ENCODE results near the gene FRMD4A.

The FRMD4A gene

DNA sequence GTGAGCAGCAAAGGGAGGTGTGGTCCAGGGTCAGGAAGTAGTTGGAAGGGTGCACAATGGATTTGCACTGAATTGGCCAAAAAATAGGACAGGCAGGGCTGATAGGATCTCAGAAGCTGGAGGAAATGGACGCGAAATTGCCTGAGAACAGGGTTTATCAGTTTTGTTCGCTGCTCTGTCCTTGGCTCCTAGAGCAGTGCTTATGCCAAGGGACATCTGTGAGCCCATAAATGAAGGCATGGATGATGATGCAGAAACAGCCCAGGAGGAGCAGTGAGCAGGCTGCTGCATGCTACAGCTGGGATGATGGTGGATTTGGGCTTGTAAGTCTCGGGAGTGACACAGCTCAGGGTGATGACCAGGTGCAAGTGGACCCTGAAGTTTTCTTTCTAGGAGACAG is 539.2 kb downstream of the FRMD4A start:
- Histone ChIP-seq H3K4me1 (ENCODE audit: control insufficient read depth in 1 of 2, insufficient read depth in 1 of 2, low read depth in 1 of 2, low read length in 1 of 2) (peaks cover 3 to 6% of the 10 kb centered on the region in 2 experiments), H3K36me3 (no peaks in the 10 kb centered on the region), H3K27ac (no peak overlapping the region), H3K9me3 (no peaks in the 10 kb centered on the region), H3K27me3 (peaks cover 12% of the 10 kb centered on the region), H3K4me3 (ENCODE audit: low read depth in 1 of 2, low read length in 1 of 2) (no peak overlapping the region)
- TF ChIP-seq, protein P1, sequence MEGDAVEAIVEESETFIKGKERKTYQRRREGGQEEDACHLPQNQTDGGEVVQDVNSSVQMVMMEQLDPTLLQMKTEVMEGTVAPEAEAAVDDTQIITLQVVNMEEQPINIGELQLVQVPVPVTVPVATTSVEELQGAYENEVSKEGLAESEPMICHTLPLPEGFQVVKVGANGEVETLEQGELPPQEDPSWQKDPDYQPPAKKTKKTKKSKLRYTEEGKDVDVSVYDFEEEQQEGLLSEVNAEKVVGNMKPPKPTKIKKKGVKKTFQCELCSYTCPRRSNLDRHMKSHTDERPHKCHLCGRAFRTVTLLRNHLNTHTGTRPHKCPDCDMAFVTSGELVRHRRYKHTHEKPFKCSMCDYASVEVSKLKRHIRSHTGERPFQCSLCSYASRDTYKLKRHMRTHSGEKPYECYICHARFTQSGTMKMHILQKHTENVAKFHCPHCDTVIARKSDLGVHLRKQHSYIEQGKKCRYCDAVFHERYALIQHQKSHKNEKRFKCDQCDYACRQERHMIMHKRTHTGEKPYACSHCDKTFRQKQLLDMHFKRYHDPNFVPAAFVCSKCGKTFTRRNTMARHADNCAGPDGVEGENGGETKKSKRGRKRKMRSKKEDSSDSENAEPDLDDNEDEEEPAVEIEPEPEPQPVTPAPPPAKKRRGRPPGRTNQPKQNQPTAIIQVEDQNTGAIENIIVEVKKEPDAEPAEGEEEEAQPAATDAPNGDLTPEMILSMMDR (IDR thresholded peaks at IDR 0.05): no peak

DNA sequence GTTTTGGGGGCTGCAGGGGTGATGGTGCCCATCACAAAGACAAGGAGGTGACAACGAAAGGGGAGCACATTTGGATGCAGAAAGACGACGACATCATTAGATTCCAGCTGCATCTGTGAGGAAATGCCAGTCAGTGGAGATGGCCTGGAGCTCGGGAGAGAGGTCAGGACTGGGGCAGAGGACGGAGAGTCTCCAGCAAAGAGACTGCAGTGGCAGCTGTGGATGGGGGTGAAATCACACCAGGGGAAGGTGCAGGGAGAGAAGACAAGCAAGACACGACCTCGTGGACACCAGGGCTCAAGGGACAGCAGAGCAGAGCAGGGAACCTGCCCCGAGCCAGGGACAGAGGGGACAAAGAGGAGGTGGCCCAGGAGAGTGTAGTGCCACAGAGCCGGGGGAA is 540.5 kb downstream of the FRMD4A start:
- Histone ChIP-seq H3K36me3 (no peaks in the 10 kb centered on the region), H3K27ac (no peak overlapping the region), H3K4me3 (ENCODE audit: low read depth in 1 of 2, low read length in 1 of 2) (no peak overlapping the region), H3K4me1 (ENCODE audit: control insufficient read depth in 1 of 2, insufficient read depth in 1 of 2, low read depth in 1 of 2, low read length in 1 of 2) (peaks cover 0 to 3% of the 10 kb centered on the region in 2 experiments), H3K27me3 (peaks cover 12% of the 10 kb centered on the region), H3K9me3 (no peaks in the 10 kb centered on the region)
- TF ChIP-seq, protein P1 (IDR thresholded peaks at IDR 0.05): no peak

DNA sequence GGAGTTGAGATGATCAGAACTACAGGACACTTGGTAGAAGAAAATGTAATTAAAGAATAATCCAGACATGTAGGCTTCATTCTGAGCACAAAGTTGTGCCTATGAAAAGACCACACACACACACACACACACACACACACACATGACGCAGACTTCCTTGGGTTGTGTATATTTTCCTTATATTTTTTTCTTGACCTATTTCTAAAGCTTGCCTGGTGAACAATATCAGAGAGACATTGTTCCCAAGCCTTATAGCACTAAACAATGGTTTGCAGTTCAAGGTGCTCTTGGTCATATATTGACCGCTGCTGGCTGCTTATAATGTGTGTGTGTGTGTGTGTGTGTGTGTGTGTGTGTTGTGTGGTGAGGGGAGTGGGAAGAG is 541.3 kb downstream of the FRMD4A start:
- peaks cover 12% of the 10 kb centered on the region for H3K27me3 ChIP-seq
- peaks cover 0 to 3% of the 10 kb centered on the region in 2 experiments for H3K4me1 ChIP-seq (ENCODE audit: control insufficient read depth in 1 of 2, insufficient read depth in 1 of 2, low read depth in 1 of 2, low read length in 1 of 2)
- TF ChIP-seq, protein P1 (IDR thresholded peaks at IDR 0.05): no peak
- no peaks in the 10 kb centered on the region for H3K36me3 ChIP-seq
- H3K27ac ChIP-seq: no peak overlapping the region
- H3K9me3 ChIP-seq: no peaks in the 10 kb centered on the region
- no peak overlapping the region for H3K4me3 ChIP-seq (ENCODE audit: low read depth in 1 of 2, low read length in 1 of 2)

DNA sequence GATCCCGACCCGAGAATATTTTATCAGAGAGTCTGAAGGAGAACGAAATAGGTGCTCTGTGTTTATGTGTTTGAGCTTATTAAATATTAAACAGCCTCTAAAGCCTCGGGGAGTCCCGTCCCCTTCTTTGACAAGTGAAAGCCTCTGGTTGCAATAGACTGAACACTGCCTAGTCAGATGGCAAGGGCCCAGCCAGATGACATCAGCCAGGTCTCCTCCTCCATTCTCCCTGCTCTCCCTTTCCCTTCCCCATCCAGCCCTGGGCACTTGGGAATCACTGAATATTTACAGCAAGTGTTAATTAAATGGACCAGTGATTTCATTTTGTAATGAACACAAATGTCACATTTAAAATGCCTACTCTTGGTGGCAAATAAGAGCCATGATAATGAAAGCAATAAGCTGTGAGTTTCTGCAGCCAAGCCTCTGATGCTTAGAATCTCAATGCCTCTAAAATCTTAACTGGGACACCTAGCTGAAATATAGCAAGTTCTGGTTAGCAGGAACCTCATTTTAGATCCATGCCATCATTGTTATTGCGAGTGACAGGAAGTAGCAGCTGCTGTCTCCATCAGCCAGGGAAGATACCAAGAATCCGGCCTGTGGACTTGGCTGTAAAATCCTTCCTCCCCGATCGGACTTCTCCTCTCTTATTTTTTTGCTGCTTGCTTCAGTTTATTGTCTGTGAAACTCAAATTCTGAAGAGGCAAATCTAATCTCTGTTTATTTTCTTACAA is 541.8 kb downstream of the FRMD4A start:
- H3K4me3 ChIP-seq (ENCODE audit: low read depth in 1 of 2, low read length in 1 of 2): no peak overlapping the region
- peaks cover 0 to 3% of the 10 kb centered on the region in 2 experiments for H3K4me1 ChIP-seq (ENCODE audit: control insufficient read depth in 1 of 2, insufficient read depth in 1 of 2, low read depth in 1 of 2, low read length in 1 of 2)
- no peaks in the 10 kb centered on the region for H3K36me3 ChIP-seq
- H3K27ac ChIP-seq: no peak overlapping the region
- TF ChIP-seq, protein P1 (IDR thresholded peaks at IDR 0.05): no peak
- H3K9me3 ChIP-seq: no peaks in the 10 kb centered on the region
- H3K27me3 ChIP-seq: peaks cover 12% of the 10 kb centered on the region

DNA sequence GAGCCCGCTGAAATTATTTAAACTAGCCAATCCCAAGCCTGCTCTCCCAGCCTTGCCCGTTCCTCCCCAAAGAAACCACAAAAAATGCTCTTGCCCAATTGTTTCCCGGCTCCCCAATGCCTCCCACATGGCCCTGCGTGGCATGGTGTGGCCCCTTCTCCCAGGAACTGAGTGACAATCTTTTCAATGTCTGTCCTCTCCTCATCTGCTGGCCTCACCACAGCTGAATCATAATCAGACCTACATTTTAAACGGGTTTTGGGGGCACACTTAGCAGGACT is 542.5 kb downstream of the FRMD4A start:
- Histone ChIP-seq H3K36me3 (no peaks in the 10 kb centered on the region), H3K27me3 (peaks cover 12% of the 10 kb centered on the region), H3K4me3 (ENCODE audit: low read depth in 1 of 2, low read length in 1 of 2) (no peak overlapping the region), H3K27ac (no peak overlapping the region), H3K4me1 (ENCODE audit: control insufficient read depth in 1 of 2, insufficient read depth in 1 of 2, low read depth in 1 of 2, low read length in 1 of 2) (peaks cover 0 to 3% of the 10 kb centered on the region in 2 experiments), H3K9me3 (no peaks in the 10 kb centered on the region)
- TF ChIP-seq, protein P1 (IDR thresholded peaks at IDR 0.05): no peak
